SK-N-SH (cell line): ENCODE data around the gene RBL1. TPM values are rescaled to one million over a fixed set of nuclear protein-coding genes. Genes with fewer than 3 reads are reported as not detected.
"Not testable (repeated sequence)": the region's sequence is repeated elsewhere in the genome, so short reads cannot be mapped to it uniquely, and the experiment has no call there.

Source experiments
- CTCF ChIA-PET: fragments of 300-600, 350-600 bp; formaldehyde crosslinking; extraction: SDS; loops from one replicate; lab custom pipeline; 2021; lab: Yijun Ruan, JAX
- POLR2A ChIA-PET: fragments of 350-600 bp; sonication (Branson Sonifier 250); formaldehyde crosslinking; extraction: SDS; loops from one replicate; lab custom pipeline; 2020; ENCODE audit warnings: antibody characterized with exemption, inconsistent platforms; lab: Yijun Ruan, JAX
- DNase-seq: peaks from one replicate; pipeline ENCODE4 v3.0.0; 2012
- H2AFZ ChIP-seq: fragments of 200-600 bp; sonication (generic); 2 replicates; pipeline ENCODE4 v1.8.1; 2016; ENCODE audit warnings: antibody characterized with exemption, mild to moderate bottlenecking, low read depth
- H3F3A ChIP-seq: fragments of 200-600 bp; sonication (generic); replicated peaks from 2 replicates; pipeline ENCODE3; 2016; ENCODE audit warnings: antibody characterized with exemption, mild to moderate bottlenecking; ENCODE audit not compliant: insufficient read depth
- H3K27ac ChIP-seq, 2 experiments: fragments of 200-500 bp in 1 of 2; fragments of 200-600 bp in 1 of 2; sonication (Bioruptor generic) in 1 of 2; sonication (generic), shearing (Covaris generic) in 1 of 2; 2 replicates each; pipeline versions ENCODE4 v1.5.1 to v1.6.1; 2014 to 2016; ENCODE audit warnings: low read depth in 2 of 2, inconsistent platforms in 1 of 2, low read length in 1 of 2, mild to moderate bottlenecking in 1 of 2, mixed read lengths in 1 of 2
- H3K27me3 ChIP-seq: fragments of 200-600 bp; sonication (generic), shearing (Covaris generic); 2 replicates; pipeline ENCODE4 v1.6.1; 2016; ENCODE audit warnings: mixed run types; ENCODE audit not compliant: insufficient read depth
- H3K36me3 ChIP-seq, 2 experiments: fragments of 200-500 bp in 1 of 2; fragments of 200-600 bp in 1 of 2; sonication (Bioruptor generic) in 1 of 2; sonication (generic) in 1 of 2; replicated peaks in 1 of 2; 2 replicates each; pipeline versions ENCODE3 to v1.5.1; 2014 to 2016; ENCODE audit warnings: low read length in 1 of 2, mild to moderate bottlenecking in 1 of 2; ENCODE audit not compliant: insufficient read depth in 2 of 2, control insufficient read depth in 1 of 2
- H3K4me1 ChIP-seq, 2 experiments: fragments of 200-500 bp in 1 of 2; fragments of 200-600 bp in 1 of 2; sonication (Bioruptor generic) in 1 of 2; sonication (generic), shearing (Covaris generic) in 1 of 2; 2 replicates each; pipeline versions ENCODE4 v1.5.1 to v1.6.1; 2014 to 2016; ENCODE audit warnings: low read depth in 1 of 2, low read length in 1 of 2, mixed run types in 1 of 2; ENCODE audit not compliant: insufficient read depth in 2 of 2, control insufficient read depth in 1 of 2
- H3K4me2 ChIP-seq: fragments of 200-600 bp; sonication (generic), shearing (Covaris generic); 2 replicates; pipeline ENCODE4 v1.6.1; 2017; ENCODE audit warnings: mixed run types
- H3K4me3 ChIP-seq, 2 experiments: fragments of 200-500 bp in 1 of 2; fragments of 200-600 bp in 1 of 2; sonication (Bioruptor generic) in 1 of 2; sonication (generic), shearing (Covaris generic) in 1 of 2; 2 replicates each; pipeline versions ENCODE4 v1.5.1 to v1.8.1; 2014 to 2016; ENCODE audit warnings: low read depth in 2 of 2, inconsistent platforms in 1 of 2, low read length in 1 of 2, mild to moderate bottlenecking in 1 of 2, mixed read lengths in 1 of 2, moderate library complexity in 1 of 2
- H3K79me2 ChIP-seq: fragments of 200-600 bp; sonication (generic); 2 replicates; pipeline ENCODE4 v1.8.1; 2017; ENCODE audit warnings: mild to moderate bottlenecking; ENCODE audit not compliant: insufficient read depth
- H3K9ac ChIP-seq: fragments of 200-600 bp; sonication (generic); 2 replicates; pipeline ENCODE4 v1.6.1; 2017; ENCODE audit warnings: mixed run types
- H3K9me2 ChIP-seq: fragments of 200-600 bp; sonication (generic); 2 replicates; pipeline ENCODE4 v1.6.1; 2017; ENCODE audit warnings: mixed run types
- H3K9me3 ChIP-seq: fragments of 200-600 bp; sonication (generic); 2 replicates; pipeline ENCODE4 v1.6.1; 2017; ENCODE audit warnings: mixed run types, mild to moderate bottlenecking, moderate library complexity
- H4K20me1 ChIP-seq: fragments of 200-600 bp; sonication (generic); 2 replicates; pipeline ENCODE4 v1.6.1; 2017; ENCODE audit warnings: mild to moderate bottlenecking, mixed run types; ENCODE audit not compliant: insufficient read depth
- CHD2 ChIP-seq: fragments of 150-350 bp; IDR thresholded peaks from 2 replicates; pipeline ENCODE4 v1.6.1; 2018; ENCODE audit warnings: low read length; ENCODE audit not compliant: partially characterized antibody
- ELF1 ChIP-seq: IDR thresholded peaks from 2 replicates; pipeline ENCODE4 v1.4.0; 2012
- JUND ChIP-seq: IDR thresholded peaks from 2 replicates; pipeline ENCODE4 v1.4.0; 2012
- MXI1 ChIP-seq: IDR thresholded peaks from 2 replicates; pipeline ENCODE4 v1.6.1; 2012; ENCODE audit warnings: mild to moderate bottlenecking, low read depth, low read length, improper control_type of control experiment
- POLR2AphosphoS5 ChIP-seq: IDR thresholded peaks from 2 replicates; pipeline ENCODE4 v1.6.1; 2012; ENCODE audit warnings: low read depth, low read length
- RCOR1 ChIP-seq: fragments of 150-350 bp; IDR thresholded peaks from 2 replicates; pipeline ENCODE4 v1.6.1; 2017; ENCODE audit warnings: antibody characterized with exemption, low read length
- RFX5 ChIP-seq: IDR thresholded peaks from 2 replicates; pipeline ENCODE4 v1.6.1; 2012; ENCODE audit warnings: mild to moderate bottlenecking, improper control_type of control experiment, low read length
- SIN3A ChIP-seq: IDR thresholded peaks from 2 replicates; pipeline ENCODE4 v1.6.1; 2012; ENCODE audit warnings: low read depth, mild to moderate bottlenecking, low read length, moderate library complexity, borderline replicate concordance
- SMC3 ChIP-seq: IDR thresholded peaks from 2 replicates; pipeline ENCODE4 v1.6.1; 2012; ENCODE audit warnings: low read depth, low read length, improper control_type of control experiment
- TAF1 ChIP-seq: IDR thresholded peaks from 2 replicates; pipeline ENCODE4 v1.6.1; 2012; ENCODE audit warnings: low read depth, mild to moderate bottlenecking, low read length, moderate library complexity, borderline replicate concordance
- USF1 ChIP-seq: IDR thresholded peaks from 2 replicates; pipeline ENCODE4 v1.4.0; 2012; ENCODE audit warnings: low read depth, borderline replicate concordance
- WGBS: methylation state at CpG from one replicate; pipeline ENCODE4 v1.1.6; 2017; ENCODE audit warnings: low lambda C conversion rate; 5-methylcytosine and 5-hydroxymethylcytosine counted together
- polyA plus RNA-seq, 3 experiments: library from polyadenylated mRNA; depleted of rRNA; stranded (reverse); fragments of >200 nt; gene quantifications; 2 replicates each; pipeline ENCODE4 v1.2.3, GENCODE V29; 2012
- TF ChIP-seq, protein P1 (sequence below): IDR thresholded peaks from 2 replicates; pipeline ENCODE4 v1.6.1; 2012; ENCODE audit warnings: mild to moderate bottlenecking, low read depth, low read length, moderate library complexity
- TF ChIP-seq, protein P2 (sequence below): fragments of 200-600 bp; sonication (generic); IDR thresholded peaks from 2 replicates; pipeline ENCODE4 v1.6.1; 2017; ENCODE audit warnings: antibody characterized with exemption, mild to moderate bottlenecking, moderate library complexity
- TF ChIP-seq, protein P3 (sequence below): IDR thresholded peaks from 2 replicates; pipeline ENCODE4 v1.4.0; 2012; ENCODE audit warnings: low read depth

The RBL1 gene
- polyA plus RNA-seq, 1 of the 3 experiments (the other 2 are of a cell fraction) = 2.5 TPM

- no peak for TF ChIP-seq USF1
- TF ChIP-seq, all 33 proteins: peak for 0
These were observed 24.3 kb downstream of the RBL1 start (continued) for GRCh38 chr20:37071481-37071911.

- H3K4me3 ChIP-seq, H3K9ac ChIP-seq, POLR2A ChIA-PET, DNase-seq, H3K27me3 ChIP-seq, H2AFZ ChIP-seq, H3K4me2 ChIP-seq, H3K4me1 ChIP-seq, H4K20me1 ChIP-seq, H3K9me3 ChIP-seq, H3K9me2 ChIP-seq, H3K27ac ChIP-seq, CTCF ChIA-PET, H3F3A ChIP-seq: not testable (repeated sequence)
- 90% methylated on average over 15 of the region's 25 CpGs for WGBS
- H3K36me3 ChIP-seq = peaks cover 5 to 31% of the 10 kb centered on the region in 2 experiments
- peaks cover 28% of the 10 kb centered on the region; the same call in 1 of the 2 replicates for H3K79me2 ChIP-seq
These were observed 26.2 kb downstream of the RBL1 start for GRCh38 chr20:37069563-37069962.

GRCh38 chr20:37066168-37066567 is 29.6 kb downstream of the RBL1 start:
- 81% methylated on average over 2 of the region's 2 CpGs for whole genome bisulfite sequencing
- Histone ChIP-seq H3K9me2 (no peaks in the 10 kb centered on the region), H3K4me1 (no peaks in the 10 kb centered on the region), H4K20me1 (no peaks in the 10 kb centered on the region), H3K9me3 (no peaks in the 10 kb centered on the region), H3K27ac (no peak overlapping the region), H3K4me3 (no peak overlapping the region), H3K9ac (no peak overlapping the region), H3K79me2 (peaks cover 9% of the 10 kb centered on the region; the same call in 1 of the 2 replicates), H3K36me3 (peaks cover 11 to 39% of the 10 kb centered on the region in 2 experiments), H3K27me3 (no peaks in the 10 kb centered on the region), H3K4me2 (no peak overlapping the region), H3F3A (no peaks in the 10 kb centered on the region), H2AFZ (no peak overlapping the region)
- ChIA-PET POLR2A (no interaction called here), CTCF (interaction anchor here (1.6 kb wide), 1 partner anchor 16 kb away, joined by 4 read pairs; no protein-coding TSS in a partner anchor)
- TF ChIP-seq, protein P1, sequence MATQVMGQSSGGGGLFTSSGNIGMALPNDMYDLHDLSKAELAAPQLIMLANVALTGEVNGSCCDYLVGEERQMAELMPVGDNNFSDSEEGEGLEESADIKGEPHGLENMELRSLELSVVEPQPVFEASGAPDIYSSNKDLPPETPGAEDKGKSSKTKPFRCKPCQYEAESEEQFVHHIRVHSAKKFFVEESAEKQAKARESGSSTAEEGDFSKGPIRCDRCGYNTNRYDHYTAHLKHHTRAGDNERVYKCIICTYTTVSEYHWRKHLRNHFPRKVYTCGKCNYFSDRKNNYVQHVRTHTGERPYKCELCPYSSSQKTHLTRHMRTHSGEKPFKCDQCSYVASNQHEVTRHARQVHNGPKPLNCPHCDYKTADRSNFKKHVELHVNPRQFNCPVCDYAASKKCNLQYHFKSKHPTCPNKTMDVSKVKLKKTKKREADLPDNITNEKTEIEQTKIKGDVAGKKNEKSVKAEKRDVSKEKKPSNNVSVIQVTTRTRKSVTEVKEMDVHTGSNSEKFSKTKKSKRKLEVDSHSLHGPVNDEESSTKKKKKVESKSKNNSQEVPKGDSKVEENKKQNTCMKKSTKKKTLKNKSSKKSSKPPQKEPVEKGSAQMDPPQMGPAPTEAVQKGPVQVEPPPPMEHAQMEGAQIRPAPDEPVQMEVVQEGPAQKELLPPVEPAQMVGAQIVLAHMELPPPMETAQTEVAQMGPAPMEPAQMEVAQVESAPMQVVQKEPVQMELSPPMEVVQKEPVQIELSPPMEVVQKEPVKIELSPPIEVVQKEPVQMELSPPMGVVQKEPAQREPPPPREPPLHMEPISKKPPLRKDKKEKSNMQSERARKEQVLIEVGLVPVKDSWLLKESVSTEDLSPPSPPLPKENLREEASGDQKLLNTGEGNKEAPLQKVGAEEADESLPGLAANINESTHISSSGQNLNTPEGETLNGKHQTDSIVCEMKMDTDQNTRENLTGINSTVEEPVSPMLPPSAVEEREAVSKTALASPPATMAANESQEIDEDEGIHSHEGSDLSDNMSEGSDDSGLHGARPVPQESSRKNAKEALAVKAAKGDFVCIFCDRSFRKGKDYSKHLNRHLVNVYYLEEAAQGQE = no peak
- TF ChIP-seq ELF1 = no peak
- TF ChIP-seq, protein P2, sequence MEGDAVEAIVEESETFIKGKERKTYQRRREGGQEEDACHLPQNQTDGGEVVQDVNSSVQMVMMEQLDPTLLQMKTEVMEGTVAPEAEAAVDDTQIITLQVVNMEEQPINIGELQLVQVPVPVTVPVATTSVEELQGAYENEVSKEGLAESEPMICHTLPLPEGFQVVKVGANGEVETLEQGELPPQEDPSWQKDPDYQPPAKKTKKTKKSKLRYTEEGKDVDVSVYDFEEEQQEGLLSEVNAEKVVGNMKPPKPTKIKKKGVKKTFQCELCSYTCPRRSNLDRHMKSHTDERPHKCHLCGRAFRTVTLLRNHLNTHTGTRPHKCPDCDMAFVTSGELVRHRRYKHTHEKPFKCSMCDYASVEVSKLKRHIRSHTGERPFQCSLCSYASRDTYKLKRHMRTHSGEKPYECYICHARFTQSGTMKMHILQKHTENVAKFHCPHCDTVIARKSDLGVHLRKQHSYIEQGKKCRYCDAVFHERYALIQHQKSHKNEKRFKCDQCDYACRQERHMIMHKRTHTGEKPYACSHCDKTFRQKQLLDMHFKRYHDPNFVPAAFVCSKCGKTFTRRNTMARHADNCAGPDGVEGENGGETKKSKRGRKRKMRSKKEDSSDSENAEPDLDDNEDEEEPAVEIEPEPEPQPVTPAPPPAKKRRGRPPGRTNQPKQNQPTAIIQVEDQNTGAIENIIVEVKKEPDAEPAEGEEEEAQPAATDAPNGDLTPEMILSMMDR = no peak
- no peak for TF ChIP-seq JUND
- no peak for TF ChIP-seq MXI1
- TF ChIP-seq, protein P3, sequence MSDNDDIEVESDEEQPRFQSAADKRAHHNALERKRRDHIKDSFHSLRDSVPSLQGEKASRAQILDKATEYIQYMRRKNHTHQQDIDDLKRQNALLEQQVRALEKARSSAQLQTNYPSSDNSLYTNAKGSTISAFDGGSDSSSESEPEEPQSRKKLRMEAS = no peak
- no peak for TF ChIP-seq POLR2AphosphoS5
- no peak for TF ChIP-seq SIN3A
- no peak for TF ChIP-seq RCOR1
- no peak for TF ChIP-seq RFX5
- TF ChIP-seq SMC3 = no peak
- TF ChIP-seq TAF1 = no peak
- no peak for TF ChIP-seq CHD2
- DNase-seq = no peak
